Measurements from ENCODE around the gene SLC1A2.

Gene SLC1A2

GRCh38 chr11:35355102-35355749 is 64.1 kb downstream of the SLC1A2 start:
- TF ChIP-seq, protein P1, sequence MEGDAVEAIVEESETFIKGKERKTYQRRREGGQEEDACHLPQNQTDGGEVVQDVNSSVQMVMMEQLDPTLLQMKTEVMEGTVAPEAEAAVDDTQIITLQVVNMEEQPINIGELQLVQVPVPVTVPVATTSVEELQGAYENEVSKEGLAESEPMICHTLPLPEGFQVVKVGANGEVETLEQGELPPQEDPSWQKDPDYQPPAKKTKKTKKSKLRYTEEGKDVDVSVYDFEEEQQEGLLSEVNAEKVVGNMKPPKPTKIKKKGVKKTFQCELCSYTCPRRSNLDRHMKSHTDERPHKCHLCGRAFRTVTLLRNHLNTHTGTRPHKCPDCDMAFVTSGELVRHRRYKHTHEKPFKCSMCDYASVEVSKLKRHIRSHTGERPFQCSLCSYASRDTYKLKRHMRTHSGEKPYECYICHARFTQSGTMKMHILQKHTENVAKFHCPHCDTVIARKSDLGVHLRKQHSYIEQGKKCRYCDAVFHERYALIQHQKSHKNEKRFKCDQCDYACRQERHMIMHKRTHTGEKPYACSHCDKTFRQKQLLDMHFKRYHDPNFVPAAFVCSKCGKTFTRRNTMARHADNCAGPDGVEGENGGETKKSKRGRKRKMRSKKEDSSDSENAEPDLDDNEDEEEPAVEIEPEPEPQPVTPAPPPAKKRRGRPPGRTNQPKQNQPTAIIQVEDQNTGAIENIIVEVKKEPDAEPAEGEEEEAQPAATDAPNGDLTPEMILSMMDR (IDR thresholded peaks at IDR 0.05; ENCODE audit: borderline replicate concordance, insufficient read depth, low read depth, low read length): no peak
- H3K4me3 ChIP-seq (ENCODE audit: low read depth, low read length): no peak overlapping the region

GRCh38 chr11:35354644-35355043 is 64.7 kb downstream of the SLC1A2 start:
- H3K4me3 ChIP-seq (ENCODE audit: low read depth, low read length): no peak overlapping the region
- TF ChIP-seq, protein P1 (IDR thresholded peaks at IDR 0.05; ENCODE audit: borderline replicate concordance, insufficient read depth, low read depth, low read length): no peak

DNA sequence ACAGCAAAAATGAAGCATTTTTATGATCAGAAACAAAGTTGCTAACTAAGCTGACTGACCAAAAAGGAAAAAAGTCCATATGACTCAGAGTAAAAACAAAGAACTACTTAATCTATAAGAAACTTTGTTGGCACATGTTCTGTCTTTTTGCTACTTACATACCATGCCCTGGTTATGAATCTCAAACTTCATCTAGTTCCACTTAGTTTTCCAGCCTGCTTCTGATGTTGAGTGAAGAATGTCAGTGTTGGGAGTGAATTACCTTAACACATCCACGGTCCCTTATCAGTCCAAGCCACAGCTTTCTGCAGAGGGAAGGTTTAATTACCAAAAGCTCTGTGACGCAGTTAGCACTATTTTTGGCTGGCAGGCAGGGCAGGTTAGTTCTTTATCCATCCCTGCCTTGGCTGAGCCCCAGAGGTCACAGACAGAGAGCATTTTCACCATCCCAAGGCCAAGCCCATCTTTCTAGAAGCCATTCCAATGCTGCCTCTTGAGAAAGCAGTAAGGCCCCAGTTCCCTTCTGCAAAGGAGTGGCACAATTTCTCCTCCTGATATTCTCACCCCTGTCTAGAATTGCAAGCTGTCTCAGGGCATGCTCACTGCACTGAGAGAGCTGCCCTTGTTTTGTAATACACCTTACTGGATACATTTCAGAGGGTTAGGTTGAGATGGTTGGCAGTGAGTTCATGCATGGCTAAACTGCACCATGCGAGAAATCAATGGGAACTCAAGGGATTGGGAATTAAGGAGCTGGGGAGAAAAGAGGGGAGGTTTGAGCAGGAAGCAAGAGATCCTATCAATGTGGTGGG is 67.1 kb downstream of the SLC1A2 start:
- H3K4me3 ChIP-seq (ENCODE audit: low read depth, low read length): no peak overlapping the region
- TF ChIP-seq, protein P1 (IDR thresholded peaks at IDR 0.05; ENCODE audit: borderline replicate concordance, insufficient read depth, low read depth, low read length): no peak

DNA sequence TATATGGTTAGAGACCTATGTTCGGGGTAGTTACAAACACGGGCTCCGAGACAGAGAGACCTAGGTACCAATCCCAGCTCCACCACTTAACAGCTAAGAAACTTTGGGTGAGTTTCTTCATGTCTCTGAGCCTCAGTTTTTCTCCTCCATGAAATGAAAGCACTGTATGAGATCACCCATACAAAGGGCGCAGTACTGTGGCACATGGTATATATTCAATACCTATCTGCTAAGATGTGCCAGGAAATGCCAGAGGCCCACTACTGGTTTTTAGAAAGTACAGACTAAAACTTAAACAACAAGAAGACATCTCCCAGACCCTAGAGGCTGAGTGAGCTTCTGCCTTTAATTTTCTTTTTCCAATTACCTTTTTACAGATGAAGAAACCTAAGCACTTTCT is 69.5 kb downstream of the SLC1A2 start:
- H3K4me3 ChIP-seq (ENCODE audit: low read depth, low read length): no peak overlapping the region
- TF ChIP-seq, protein P1 (IDR thresholded peaks at IDR 0.05; ENCODE audit: borderline replicate concordance, insufficient read depth, low read depth, low read length): no peak

GRCh38 chr11:35348898-35349687 is 70.3 kb downstream of the SLC1A2 start:
- H3K4me3 ChIP-seq (ENCODE audit: low read depth, low read length): no peak overlapping the region
- TF ChIP-seq, protein P1 (IDR thresholded peaks at IDR 0.05; ENCODE audit: borderline replicate concordance, insufficient read depth, low read depth, low read length): no peak

DNA sequence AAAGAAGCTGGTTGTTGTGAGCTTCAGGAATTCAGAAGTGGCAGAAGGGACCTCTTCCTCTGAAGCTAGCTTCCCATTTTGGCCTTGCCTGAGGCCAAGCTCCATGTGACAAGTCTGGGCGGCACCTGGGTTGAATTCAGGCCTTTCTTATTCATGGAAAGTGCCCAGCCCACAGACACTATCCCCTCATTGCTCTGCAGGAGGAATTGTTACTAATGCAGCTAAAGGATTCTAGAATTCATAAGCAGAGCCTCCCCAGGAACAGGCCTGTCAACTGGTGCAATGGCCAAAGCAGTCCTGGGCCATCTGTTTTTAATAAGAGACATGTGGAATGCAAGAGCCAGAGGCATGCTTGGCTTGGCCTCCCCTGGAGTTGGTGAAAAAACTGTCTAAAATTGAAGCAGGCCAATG is 71.4 kb downstream of the SLC1A2 start:
- TF ChIP-seq, protein P1 (IDR thresholded peaks at IDR 0.05; ENCODE audit: borderline replicate concordance, insufficient read depth, low read depth, low read length): no peak
- no peak overlapping the region for H3K4me3 ChIP-seq (ENCODE audit: low read depth, low read length)

Measured in GM12875 (cell line).